B cell (primary cell): ENCODE results near the gene CCDC136. TPM values are rescaled to one million over a fixed set of nuclear protein-coding genes. Genes with fewer than 3 reads are reported as not detected.

Experiments
- ATAC-seq: fragments of 200-7000 bp; cut with Tn5 transposase; one replicate; pipeline ENCODE4 v1.10.0; 2021; ENCODE audit warnings: low read depth, mild to moderate bottlenecking, moderate number of reproducible peaks, moderate library complexity
- CTCF ChIA-PET: fragments of 350-600 bp; sonication (Branson Sonifier 250); formaldehyde crosslinking; loops from one replicate; lab custom pipeline; 2021; ENCODE audit warnings: antibody characterized with exemption, inconsistent platforms; lab: Charles Lee
- POLR2A ChIA-PET: fragments of 350-600 bp; sonication (Branson Sonifier 250); formaldehyde crosslinking; loops from one replicate; lab custom pipeline; 2021; ENCODE audit warnings: antibody characterized with exemption; lab: Charles Lee
- DNase-seq: peaks from one replicate; pipeline ENCODE4 v3.0.0; 2013
- H2AFZ ChIP-seq: 2 replicates; pipeline ENCODE4 v1.6.1; 2012; ENCODE audit warnings: mild to moderate bottlenecking, low read depth, low read length; ENCODE audit not compliant: insufficient read depth, poor library complexity, severe bottlenecking
- H3K27ac ChIP-seq, 2 donors: 1 replicate in 1 of 2; 2 replicates in 1 of 2; pipeline ENCODE4 v1.5.1; 2012 to 2013; ENCODE audit warnings: low read length in 2 of 2, mild to moderate bottlenecking in 2 of 2, moderate library complexity in 1 of 2
- H3K27me3 ChIP-seq, 4 experiments: fragments of 200-600 bp in 1 of 4; sonication (generic) in 1 of 4; replicated peaks in 1 of 4; 1 replicate in 2 of 4; 2 replicates in 2 of 4; pipeline versions ENCODE4 v1.6.1 to v1.7.0; 2013 to 2016; ENCODE audit warnings: low read length in 3 of 4, mild to moderate bottlenecking in 2 of 4, mixed read lengths in 1 of 4, moderate library complexity in 1 of 4; ENCODE audit not compliant: insufficient read depth in 4 of 4, control insufficient read depth in 3 of 4; ENCODE audit errors: control extremely low read depth in 1 of 4
- H3K36me3 ChIP-seq, 2 experiments: replicated peaks in 1 of 2; 1 replicate in 1 of 2; 2 replicates in 1 of 2; pipeline versions ENCODE4 v1.6.1 to v1.7.1; 2013; ENCODE audit warnings: low read length in 1 of 2; ENCODE audit not compliant: insufficient read depth in 2 of 2, control insufficient read depth in 1 of 2; ENCODE audit errors: control extremely low read depth in 1 of 2, extremely low read depth in 1 of 2
- H3K4me1 ChIP-seq, 2 donors: fragments of 200-600 bp in 1 of 2; sonication (generic) in 1 of 2; 1 replicate in 1 of 2; 2 replicates in 1 of 2; pipeline versions ENCODE4 v1.5.1 to v1.6.1; 2013 to 2017; ENCODE audit warnings: low read length in 2 of 2; ENCODE audit not compliant: control insufficient read depth in 2 of 2, insufficient read depth in 2 of 2
- H3K4me2 ChIP-seq: replicated peaks from 2 replicates; pipeline ENCODE3; 2012; ENCODE audit warnings: mild to moderate bottlenecking, low read depth, low read length; ENCODE audit not compliant: poor library complexity, severe bottlenecking
- H3K4me3 ChIP-seq, 5 experiments: fragments of 200-600 bp in 1 of 5; sonication (generic) in 1 of 5; 1 replicate in 3 of 5; 2 replicates in 2 of 5; pipeline versions ENCODE4 v1.5.1 to v1.7.0; 2011 to 2016; ENCODE audit warnings: low read length in 4 of 5, mild to moderate bottlenecking in 4 of 5, low read depth in 2 of 5, control low read depth in 1 of 5, moderate library complexity in 1 of 5; ENCODE audit not compliant: insufficient read depth in 1 of 5; ENCODE audit errors: control extremely low read depth in 1 of 5, extremely low read depth in 1 of 5
- H3K79me2 ChIP-seq: fragments of 200-600 bp; sonication (generic); one replicate; pipeline ENCODE4 v1.6.0; 2016; ENCODE audit warnings: low read length; ENCODE audit not compliant: control insufficient read depth, insufficient read depth
- H3K9ac ChIP-seq: fragments of 200-600 bp; sonication (generic); 2 replicates; pipeline ENCODE4 v1.6.1; 2017; ENCODE audit warnings: mild to moderate bottlenecking, low read length, moderate library complexity
- H3K9me3 ChIP-seq, 3 donors: one replicate each; pipeline versions ENCODE4 v1.6.1 to v1.7.1; 2013; ENCODE audit warnings: low read length in 2 of 3; ENCODE audit not compliant: control insufficient read depth in 2 of 3, insufficient read depth in 1 of 3; ENCODE audit errors: control extremely low read depth in 1 of 3
- H4K20me1 ChIP-seq: 2 replicates; pipeline ENCODE4 v1.6.0; 2012; ENCODE audit warnings: mild to moderate bottlenecking, low read length; ENCODE audit not compliant: insufficient read depth, control insufficient read depth, poor library complexity, severe bottlenecking
- H3K27ac Mint-ChIP-seq: one replicate; pipeline ENCODE4 v1.8.0; 2021; ENCODE audit warnings: mixed read lengths
- H3K27me3 Mint-ChIP-seq: one replicate; pipeline ENCODE4 v1.8.0; 2021; ENCODE audit warnings: mixed read lengths
- H3K4me1 Mint-ChIP-seq: one replicate; pipeline ENCODE4 v1.8.0; 2021; ENCODE audit warnings: mixed read lengths
- H3K4me3 Mint-ChIP-seq: one replicate; pipeline ENCODE4 v1.8.0; 2021; ENCODE audit warnings: mixed read lengths
- H3K9me3 Mint-ChIP-seq: one replicate; pipeline ENCODE4 v1.8.0; 2022; ENCODE audit warnings: mixed read lengths; ENCODE audit not compliant: insufficient read depth
- EZH2 ChIP-seq: IDR thresholded peaks from 2 replicates; pipeline ENCODE4 v1.6.1; 2012; ENCODE audit warnings: borderline replicate concordance, low read depth, mild to moderate bottlenecking, moderate library complexity, low read length; ENCODE audit not compliant: insufficient read depth, poor library complexity, severe bottlenecking
- WGBS: methylation state at CpG from one replicate; pipeline ENCODE4 v1.1.5; 2013; ENCODE audit warnings: missing lambda C conversion rate; ENCODE audit not compliant: insufficient coverage; 5-methylcytosine and 5-hydroxymethylcytosine counted together
- intact Hi-C: fragments of 100-400 bp; cut with micrococcal nuclease; formaldehyde crosslinking; loops from one replicate; pipeline ENCODE4 v1.10.0; 2022
- polyA plus RNA-seq: library from polyadenylated mRNA; depleted of rRNA; stranded (reverse); fragments of >200 nt; gene quantifications from 2 replicates; pipeline ENCODE4 v1.2.3, GENCODE V29; 2012
- total RNA-seq, 2 donors: library from RNA; stranded (reverse); fragments of 120-200 nt in 1 of 2; gene quantifications; 1 replicate in 1 of 2; 2 replicates in 1 of 2; pipeline versions ENCODE4 v1.2.3 to v1.2.4, GENCODE V29; 2013 to 2022
- TF ChIP-seq, protein P1 (sequence below): fragments of 200-600 bp; IDR thresholded peaks from one replicate; pipeline ENCODE4 v1.8.0; 2022; ENCODE audit warnings: antibody characterized with exemption, mild to moderate bottlenecking

Gene CCDC136
- total and polyA plus RNA-seq, 2 donors (not counting 1 experiment from before 2014, with no cell fraction given) = 2.2 to 13.9 TPM

DNA sequence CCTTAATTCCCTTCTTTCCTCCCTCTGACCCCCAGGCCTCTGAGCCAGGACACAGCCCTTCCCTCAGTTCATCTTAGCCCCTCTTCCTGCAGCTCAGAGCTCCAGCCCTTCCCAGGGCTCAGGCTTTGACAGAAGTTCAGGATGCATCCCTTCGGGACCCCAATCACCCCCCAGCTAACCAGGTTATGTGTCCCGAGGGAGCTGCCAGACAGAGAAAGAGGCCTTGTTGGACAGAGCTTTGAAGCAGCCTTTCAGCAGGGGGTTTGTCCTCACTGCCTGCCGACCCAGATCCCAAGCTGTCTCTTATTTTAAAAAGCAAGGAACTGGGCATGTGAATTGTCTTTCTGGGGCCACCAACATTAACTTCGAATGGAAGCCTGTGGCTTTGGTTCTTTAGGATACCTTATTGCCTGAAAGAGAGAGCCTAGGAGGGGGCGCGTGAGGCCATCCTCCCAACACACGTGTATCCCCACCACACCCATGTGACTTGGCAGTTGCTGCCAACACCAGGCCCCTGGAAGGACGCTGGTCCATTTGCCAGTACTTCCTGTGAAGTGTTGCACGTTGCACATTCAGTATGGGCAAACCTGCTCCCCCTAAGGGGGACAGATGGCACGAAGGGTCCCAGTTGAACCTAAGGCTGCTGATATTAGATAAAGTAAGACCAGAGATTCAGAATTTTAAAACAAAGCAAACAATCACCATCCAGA, 858 bp downstream of the CCDC136 start:
- 60% methylated on average over 7 of the region's 10 CpGs for WGBS
- Histone ChIP-seq H3K9ac (no peak overlapping the region), H3K4me3 (no peak overlapping the region), H3K79me2 (no peaks in the 10 kb centered on the region), H3K36me3 (no peaks in the 10 kb centered on the region), H3K27me3 (no peaks in the 10 kb centered on the region), H4K20me1 (no peaks in the 10 kb centered on the region), H3K27ac (no peak overlapping the region), H2AFZ (no peak overlapping the region), H3K9me3 (no peaks in the 10 kb centered on the region), H3K4me1 (peaks cover 9 to 15% of the 10 kb centered on the region in 2 donors), H3K4me2 (no peak overlapping the region)
- Mint-ChIP-seq H3K4me1 (peaks cover 9% of the 10 kb centered on the region), H3K27ac (peak overlapping the region; percentile 57), H3K4me3 (peak overlapping the region; percentile 75), H3K27me3 (no peaks in the 10 kb centered on the region), H3K9me3 (no peaks in the 10 kb centered on the region)
- POLR2A ChIA-PET = interaction anchor here (0.6 to 0.7 kb wide), 2 partner anchors 14 to 706 kb away, joined by 3 to 9 read pairs; no protein-coding TSS in a partner anchor
- no peak for TF ChIP-seq EZH2
- TF ChIP-seq, protein P1, sequence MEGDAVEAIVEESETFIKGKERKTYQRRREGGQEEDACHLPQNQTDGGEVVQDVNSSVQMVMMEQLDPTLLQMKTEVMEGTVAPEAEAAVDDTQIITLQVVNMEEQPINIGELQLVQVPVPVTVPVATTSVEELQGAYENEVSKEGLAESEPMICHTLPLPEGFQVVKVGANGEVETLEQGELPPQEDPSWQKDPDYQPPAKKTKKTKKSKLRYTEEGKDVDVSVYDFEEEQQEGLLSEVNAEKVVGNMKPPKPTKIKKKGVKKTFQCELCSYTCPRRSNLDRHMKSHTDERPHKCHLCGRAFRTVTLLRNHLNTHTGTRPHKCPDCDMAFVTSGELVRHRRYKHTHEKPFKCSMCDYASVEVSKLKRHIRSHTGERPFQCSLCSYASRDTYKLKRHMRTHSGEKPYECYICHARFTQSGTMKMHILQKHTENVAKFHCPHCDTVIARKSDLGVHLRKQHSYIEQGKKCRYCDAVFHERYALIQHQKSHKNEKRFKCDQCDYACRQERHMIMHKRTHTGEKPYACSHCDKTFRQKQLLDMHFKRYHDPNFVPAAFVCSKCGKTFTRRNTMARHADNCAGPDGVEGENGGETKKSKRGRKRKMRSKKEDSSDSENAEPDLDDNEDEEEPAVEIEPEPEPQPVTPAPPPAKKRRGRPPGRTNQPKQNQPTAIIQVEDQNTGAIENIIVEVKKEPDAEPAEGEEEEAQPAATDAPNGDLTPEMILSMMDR = no peak
- CTCF ChIA-PET = interaction anchor here (1.2 to 1.3 kb wide), 2 partner anchors 12 to 49 kb away, joined by 3 read pairs; no protein-coding TSS in a partner anchor
- DNase-seq (no peak), ATAC-seq (no peak)
- intact Hi-C loops = no loop called here

DNA sequence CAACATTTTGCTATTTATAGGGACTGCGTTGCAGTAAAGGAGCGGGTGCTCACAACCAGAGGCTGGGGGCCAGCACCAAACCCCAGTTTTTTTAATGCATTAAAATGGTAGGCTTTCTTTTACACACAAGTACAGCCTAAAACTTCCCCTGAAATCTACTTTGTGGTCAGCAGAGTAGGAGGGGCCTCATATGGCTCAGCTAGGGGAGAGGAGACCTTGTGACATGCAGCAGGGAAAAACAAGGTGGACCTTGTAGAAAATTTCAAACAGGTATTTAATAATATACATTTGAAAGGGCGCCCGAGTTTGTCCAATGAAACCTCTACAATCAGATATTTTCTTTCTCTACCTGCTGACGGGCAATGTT, 1.4 kb downstream of the CCDC136 start:
- intact Hi-C loops = no loop called here
- Histone ChIP-seq H3K9me3 (no peaks in the 10 kb centered on the region), H3K4me3 (no peak overlapping the region), H3K79me2 (no peaks in the 10 kb centered on the region), H4K20me1 (no peaks in the 10 kb centered on the region), H3K27ac (no peak overlapping the region), H2AFZ (no peak overlapping the region), H3K9ac (no peak overlapping the region), H3K36me3 (no peaks in the 10 kb centered on the region), H3K4me1 (peaks cover 9 to 15% of the 10 kb centered on the region in 2 donors), H3K4me2 (no peak overlapping the region), H3K27me3 (no peaks in the 10 kb centered on the region)
- ATAC-seq = no peak
- no peak for DNase-seq
- no CpG with 5 or more reads among the region's 5 CpGs for WGBS
- TF ChIP-seq, protein P1 = no peak
- no peak for TF ChIP-seq EZH2
- Mint-ChIP-seq H3K27me3 (no peaks in the 10 kb centered on the region), H3K27ac (no peak overlapping the region), H3K4me1 (peaks cover 9% of the 10 kb centered on the region), H3K4me3 (no peak overlapping the region), H3K9me3 (no peaks in the 10 kb centered on the region)
- CTCF ChIA-PET = no interaction called here
- POLR2A ChIA-PET = no interaction called here
